Measurements from ENCODE around the gene TMEM132D.

DNA sequence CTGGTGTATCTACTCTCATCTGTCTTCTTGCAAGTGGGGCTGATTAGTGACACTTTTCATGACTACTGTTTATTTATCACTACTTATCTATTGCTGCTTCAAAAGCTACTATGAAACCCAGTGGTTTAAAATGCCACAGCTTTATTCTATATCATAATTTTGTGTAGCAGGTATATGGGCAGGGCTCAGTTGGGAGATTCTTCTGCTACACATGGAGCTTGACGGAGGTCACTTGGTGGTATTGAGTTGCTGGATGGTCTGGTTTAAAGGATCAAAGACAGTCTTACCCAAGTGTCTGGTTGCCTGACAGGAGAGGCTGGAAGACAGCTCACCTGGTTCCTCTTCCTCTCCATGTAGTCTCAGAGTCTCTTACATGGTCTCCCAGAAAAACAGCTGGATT lies 222.7 kb downstream of the TMEM132D start:
- TF ChIP-seq, protein P1, sequence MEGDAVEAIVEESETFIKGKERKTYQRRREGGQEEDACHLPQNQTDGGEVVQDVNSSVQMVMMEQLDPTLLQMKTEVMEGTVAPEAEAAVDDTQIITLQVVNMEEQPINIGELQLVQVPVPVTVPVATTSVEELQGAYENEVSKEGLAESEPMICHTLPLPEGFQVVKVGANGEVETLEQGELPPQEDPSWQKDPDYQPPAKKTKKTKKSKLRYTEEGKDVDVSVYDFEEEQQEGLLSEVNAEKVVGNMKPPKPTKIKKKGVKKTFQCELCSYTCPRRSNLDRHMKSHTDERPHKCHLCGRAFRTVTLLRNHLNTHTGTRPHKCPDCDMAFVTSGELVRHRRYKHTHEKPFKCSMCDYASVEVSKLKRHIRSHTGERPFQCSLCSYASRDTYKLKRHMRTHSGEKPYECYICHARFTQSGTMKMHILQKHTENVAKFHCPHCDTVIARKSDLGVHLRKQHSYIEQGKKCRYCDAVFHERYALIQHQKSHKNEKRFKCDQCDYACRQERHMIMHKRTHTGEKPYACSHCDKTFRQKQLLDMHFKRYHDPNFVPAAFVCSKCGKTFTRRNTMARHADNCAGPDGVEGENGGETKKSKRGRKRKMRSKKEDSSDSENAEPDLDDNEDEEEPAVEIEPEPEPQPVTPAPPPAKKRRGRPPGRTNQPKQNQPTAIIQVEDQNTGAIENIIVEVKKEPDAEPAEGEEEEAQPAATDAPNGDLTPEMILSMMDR (IDR thresholded peaks at IDR 0.05; ENCODE audit: insufficient read depth, low read depth, low read length), result no peak
- TF ChIP-seq EZH2 (IDR thresholded peaks at IDR 0.05; ENCODE audit: insufficient read depth, low read length), result no peak

All from astrocyte (in vitro differentiated cells and primary cell).